ENCODE results near the gene PLA2G2C. TPM values are rescaled to one million over a fixed set of nuclear protein-coding genes. Genes with fewer than 3 reads are reported as not detected.

The PLA2G2C gene
- total and polyA plus RNA-seq, 2 donors (not counting 1 experiment from before 2014, with no cell fraction given), result 0.03 TPM; not detected in 1

DNA sequence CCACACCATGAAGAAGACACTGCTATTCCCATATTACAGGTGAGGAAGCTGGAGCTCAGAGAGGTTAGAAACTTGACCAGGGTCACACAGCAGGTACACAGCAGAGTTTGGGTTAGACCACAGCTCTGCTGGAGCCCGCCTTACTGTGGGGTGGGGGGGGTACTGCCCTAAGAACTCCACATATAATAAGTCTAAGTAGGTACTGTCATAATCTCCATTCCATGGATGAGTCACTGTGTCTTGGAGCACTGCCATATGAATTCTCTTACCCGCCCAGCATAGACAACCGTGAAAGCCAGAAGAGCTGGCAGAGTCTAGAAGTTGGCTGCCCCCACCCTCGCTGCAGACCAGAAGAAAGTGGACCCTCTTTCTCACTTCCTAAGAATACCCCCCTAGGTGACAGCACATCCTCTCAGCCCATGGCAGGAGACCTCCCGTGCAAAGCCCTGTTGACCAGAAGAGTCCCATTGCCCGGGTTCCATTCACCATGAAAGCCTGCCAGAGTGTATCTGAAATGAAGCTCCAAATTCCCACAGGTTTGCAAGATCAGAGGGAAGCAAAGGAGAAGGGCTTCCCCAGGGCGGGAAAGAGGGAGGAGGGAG, 61.8 kb downstream of the PLA2G2C start:
- TF ChIP-seq EZH2 (IDR thresholded peaks at IDR 0.05; ENCODE audit: borderline replicate concordance, insufficient read depth, low read depth, low read length, poor library complexity, severe bottlenecking) (no peak), CTCF (IDR thresholded peaks at IDR 0.05) (no peak)
- Histone ChIP-seq H3K79me2 (ENCODE audit: control insufficient read depth, insufficient read depth, low read length) (no peaks in the 10 kb centered on the region), H3K36me3 (replicated peaks in 1 of 2; ENCODE audit: control extremely low read depth in 1 of 2, control insufficient read depth in 1 of 2, extremely low read depth in 1 of 2, insufficient read depth in 2 of 2, low read length in 1 of 2) (no peaks in the 10 kb centered on the region), H3K27ac (ENCODE audit: low read length in 2 of 2) (no peak overlapping the region), H3K4me2 (replicated peaks; ENCODE audit: low read depth, low read length, poor library complexity, severe bottlenecking) (peak overlapping the region; percentile 29), H4K20me1 (ENCODE audit: control insufficient read depth, insufficient read depth, low read length, poor library complexity, severe bottlenecking) (no peaks in the 10 kb centered on the region), H3K27me3 (replicated peaks in 1 of 4; ENCODE audit: control extremely low read depth in 1 of 4, control insufficient read depth in 3 of 4, insufficient read depth in 4 of 4, low read length in 3 of 4) (no peaks in the 10 kb centered on the region), H3K4me1 (ENCODE audit: control insufficient read depth in 2 of 2, insufficient read depth in 2 of 2, low read length in 2 of 2) (peaks cover 33 to 48% of the 10 kb centered on the region in 2 donors), H2AFZ (ENCODE audit: insufficient read depth, low read depth, low read length, poor library complexity, severe bottlenecking) (no peak overlapping the region), H3K9ac (ENCODE audit: low read length) (no peak overlapping the region), H3K9me3 (ENCODE audit: control extremely low read depth in 1 of 3, control insufficient read depth in 2 of 3, insufficient read depth in 1 of 3, low read length in 2 of 3) (peaks cover 0 to 15% (median 2%) of the 10 kb centered on the region in 3 donors), H3K4me3 (ENCODE audit: control extremely low read depth in 1 of 5, extremely low read depth in 1 of 5, insufficient read depth in 1 of 5, low read depth in 2 of 5, low read length in 4 of 5) (no peak overlapping the region)
- Mint-ChIP-seq H3K27ac (no peak overlapping the region), H3K4me3 (no peak overlapping the region), H3K4me1 (peaks cover 59% of the 10 kb centered on the region), H3K27me3 (no peaks in the 10 kb centered on the region), H3K9me3 (ENCODE audit: insufficient read depth) (peaks cover 7% of the 10 kb centered on the region)
- ATAC-seq (ENCODE audit: low read depth), result no peak
- 69% methylated on average over 3 of the region's 7 CpGs for WGBS (ENCODE audit: insufficient coverage)
- POLR2A ChIA-PET, result interaction anchor here (0.6 to 1.3 kb wide), 2 partner anchors 10 to 18 kb away, joined by 3 to 5 read pairs; no protein-coding TSS in a partner anchor
- intact Hi-C loops (cut with micrococcal nuclease), result no loop called here
- DNase-seq, result no peak
- CTCF ChIA-PET, result interaction anchor here (0.9 to 1.9 kb wide), 4 partner anchors 23 to 71 kb away, joined by 3 to 11 read pairs (median 4); no protein-coding TSS in a partner anchor

All from B cell (primary cell).